Activated naive CD4-positive, alpha-beta T cell treated with anti-CD3 and anti-CD28 coated beads for 36 hours (primary cell): ENCODE data around the gene FRMD4A. TPM values are rescaled to one million over a fixed set of nuclear protein-coding genes. Genes with fewer than 3 reads are reported as not detected.
A peak's percentile ranks its signal among the peaks of the same experiment; 100 is the strongest.

Experiments used
- CTCF ChIA-PET: fragments of 350-600 bp; sonication (Branson Sonifier 250); formaldehyde crosslinking; loops from one replicate; lab custom pipeline; 2021; ENCODE audit warnings: antibody characterized with exemption; lab: Charles Lee
- DNase-seq: peaks from one replicate; pipeline ENCODE4 v3.0.0-alpha.2; 2020
- H3K27ac Mint-ChIP-seq: one replicate; pipeline ENCODE4 v1.8.0; 2021; ENCODE audit warnings: mild to moderate bottlenecking, mixed read lengths
- H3K27me3 Mint-ChIP-seq: one replicate; pipeline ENCODE4 v1.8.0; 2021; ENCODE audit warnings: low read depth, mixed read lengths
- H3K36me3 Mint-ChIP-seq: one replicate; pipeline ENCODE4 v1.8.0; 2021; ENCODE audit warnings: low read depth, mixed read lengths
- H3K4me1 Mint-ChIP-seq: one replicate; pipeline ENCODE4 v1.8.0; 2021; ENCODE audit warnings: low read depth, mixed read lengths
- H3K4me3 Mint-ChIP-seq: one replicate; pipeline ENCODE4 v1.8.0; 2021; ENCODE audit warnings: mild to moderate bottlenecking, moderate library complexity, mixed read lengths
- H3K9me3 Mint-ChIP-seq: one replicate; pipeline ENCODE4 v1.8.0; 2021; ENCODE audit warnings: mixed read lengths
- intact Hi-C: fragments of 100-400 bp; cut with micrococcal nuclease; formaldehyde crosslinking; loops from one replicate; pipeline ENCODE4 v1.15.1; 2023
- total RNA-seq, 2 experiments: library from RNA; stranded (reverse); gene quantifications; one replicate each; pipeline ENCODE4 v1.2.3, GENCODE V29; 2021

FRMD4A gene
- total RNA-seq, 2 experiments from 2014 or later, result 0.69 to 1.1 TPM

GRCh38 chr10:13944823-13945222 lies 385.9 kb downstream of the FRMD4A start:
- Mint-ChIP-seq H3K4me1 (peaks cover 20% of the 10 kb centered on the region), H3K4me3 (no peak overlapping the region), H3K27me3 (no peaks in the 10 kb centered on the region), H3K27ac (no peak overlapping the region), H3K9me3 (peaks cover 5% of the 10 kb centered on the region), H3K36me3 (no peaks in the 10 kb centered on the region)
- no peak for DNase-seq
- intact Hi-C loops, result no loop called here
- CTCF ChIA-PET, result no interaction called here

GRCh38 chr10:13943735-13944398 lies 386.9 kb downstream of the FRMD4A start:
- no peak for DNase-seq
- peaks cover 5% of the 10 kb centered on the region for H3K9me3 Mint-ChIP-seq
- no peak overlapping the region for H3K4me3 Mint-ChIP-seq
- H3K27me3 Mint-ChIP-seq, result no peaks in the 10 kb centered on the region
- H3K36me3 Mint-ChIP-seq, result no peaks in the 10 kb centered on the region
- no peak overlapping the region for H3K27ac Mint-ChIP-seq
- intact Hi-C loops, result no loop called here
- peaks cover 20% of the 10 kb centered on the region for H3K4me1 Mint-ChIP-seq
- CTCF ChIA-PET, result no interaction called here

GRCh38 chr10:13942035-13942434 lies 388.7 kb downstream of the FRMD4A start:
- H3K27ac Mint-ChIP-seq, result no peak overlapping the region
- H3K4me3 Mint-ChIP-seq, result no peak overlapping the region
- CTCF ChIA-PET, result no interaction called here
- H3K27me3 Mint-ChIP-seq, result no peaks in the 10 kb centered on the region
- H3K4me1 Mint-ChIP-seq, result peaks cover 20% of the 10 kb centered on the region
- intact Hi-C loops, result no loop called here
- H3K9me3 Mint-ChIP-seq, result peaks cover 5% of the 10 kb centered on the region
- H3K36me3 Mint-ChIP-seq, result no peaks in the 10 kb centered on the region
- DNase-seq, result peak; percentile 22

GRCh38 chr10:13939391-13939790 lies 391.3 kb downstream of the FRMD4A start:
- no peak overlapping the region for H3K4me3 Mint-ChIP-seq
- DNase-seq, result no peak
- peaks cover 20% of the 10 kb centered on the region for H3K4me1 Mint-ChIP-seq
- peaks cover 5% of the 10 kb centered on the region for H3K9me3 Mint-ChIP-seq
- intact Hi-C loops, result no loop called here
- no peak overlapping the region for H3K27ac Mint-ChIP-seq
- CTCF ChIA-PET, result no interaction called here
- peaks cover 3% of the 10 kb centered on the region for H3K27me3 Mint-ChIP-seq
- H3K36me3 Mint-ChIP-seq, result peaks cover 3% of the 10 kb centered on the region

GRCh38 chr10:13938950-13939349 lies 391.8 kb downstream of the FRMD4A start:
- H3K4me3 Mint-ChIP-seq, result no peak overlapping the region
- no peak overlapping the region for H3K27ac Mint-ChIP-seq
- peaks cover 3% of the 10 kb centered on the region for H3K27me3 Mint-ChIP-seq
- intact Hi-C loops, result no loop called here
- H3K9me3 Mint-ChIP-seq, result peaks cover 5% of the 10 kb centered on the region
- CTCF ChIA-PET, result no interaction called here
- H3K36me3 Mint-ChIP-seq, result peaks cover 3% of the 10 kb centered on the region
- DNase-seq, result no peak
- H3K4me1 Mint-ChIP-seq, result peaks cover 20% of the 10 kb centered on the region

GRCh38 chr10:13936826-13937225 lies 393.9 kb downstream of the FRMD4A start:
- peaks cover 3% of the 10 kb centered on the region for H3K36me3 Mint-ChIP-seq
- H3K27ac Mint-ChIP-seq, result no peak overlapping the region
- peaks cover 4% of the 10 kb centered on the region for H3K4me1 Mint-ChIP-seq
- intact Hi-C loops, result no loop called here
- H3K4me3 Mint-ChIP-seq, result no peak overlapping the region
- no peak for DNase-seq
- H3K9me3 Mint-ChIP-seq, result peaks cover 5% of the 10 kb centered on the region
- H3K27me3 Mint-ChIP-seq, result peaks cover 3% of the 10 kb centered on the region
- CTCF ChIA-PET, result no interaction called here

GRCh38 chr10:13930120-13930519 lies 400.6 kb downstream of the FRMD4A start:
- Mint-ChIP-seq H3K4me3 (no peak overlapping the region), H3K27ac (no peak overlapping the region)

GRCh38 chr10:13928451-13928850 lies 402.3 kb downstream of the FRMD4A start:
- H3K36me3 Mint-ChIP-seq, result no peaks in the 10 kb centered on the region
- H3K27ac Mint-ChIP-seq, result no peak overlapping the region
- intact Hi-C loops, result no loop called here
- CTCF ChIA-PET, result interaction anchor here (0.8 kb wide), 1 partner anchor 50 kb away, joined by 4 read pairs; no protein-coding TSS in a partner anchor
- no peak for DNase-seq
- H3K27me3 Mint-ChIP-seq, result no peaks in the 10 kb centered on the region
- no peaks in the 10 kb centered on the region for H3K9me3 Mint-ChIP-seq
- peaks cover 9% of the 10 kb centered on the region for H3K4me1 Mint-ChIP-seq
- no peak overlapping the region for H3K4me3 Mint-ChIP-seq

More at GRCh38 chr10:13930120-13930519, 400.6 kb downstream of the FRMD4A start:
- Mint-ChIP-seq H3K9me3 (no peaks in the 10 kb centered on the region), H3K36me3 (no peaks in the 10 kb centered on the region), H3K4me1 (peaks cover 9% of the 10 kb centered on the region), H3K27me3 (no peaks in the 10 kb centered on the region)
- intact Hi-C loops, result no loop called here
- CTCF ChIA-PET, result no interaction called here
- DNase-seq, result peak; percentile 27

- no peaks in the 10 kb centered on the region for H3K9me3 Mint-ChIP-seq
- no peaks in the 10 kb centered on the region for H3K27me3 Mint-ChIP-seq
- CTCF ChIA-PET, result no interaction called here
- H3K4me3 Mint-ChIP-seq, result no peak overlapping the region
- peaks cover 9% of the 10 kb centered on the region for H3K4me1 Mint-ChIP-seq
- no peaks in the 10 kb centered on the region for H3K36me3 Mint-ChIP-seq
- H3K27ac Mint-ChIP-seq, result no peak overlapping the region
- no peak for DNase-seq
- intact Hi-C loops, result no loop called here
Measured at GRCh38 chr10:13925971-13926780, 404.5 kb downstream of the FRMD4A start.

GRCh38 chr10:13924040-13924725 lies 406.5 kb downstream of the FRMD4A start:
- Mint-ChIP-seq H3K27me3 (no peaks in the 10 kb centered on the region), H3K9me3 (no peaks in the 10 kb centered on the region), H3K4me3 (no peak overlapping the region), H3K36me3 (no peaks in the 10 kb centered on the region), H3K4me1 (peaks cover 5% of the 10 kb centered on the region), H3K27ac (no peak overlapping the region)
- CTCF ChIA-PET, result interaction anchor here (0.6 kb wide), 2 partner anchors 122 to 250 kb away, joined by 3 read pairs; no protein-coding TSS in a partner anchor
- DNase-seq, result no peak
- intact Hi-C loops, result no loop called here

- no peak for DNase-seq
- CTCF ChIA-PET, result interaction anchor here (0.6 kb wide), 1 partner anchor 19 kb away, joined by 6 read pairs; no protein-coding TSS in a partner anchor
- Mint-ChIP-seq H3K4me1 (peaks cover 5% of the 10 kb centered on the region), H3K4me3 (no peak overlapping the region), H3K27me3 (no peaks in the 10 kb centered on the region), H3K36me3 (no peaks in the 10 kb centered on the region), H3K9me3 (no peaks in the 10 kb centered on the region), H3K27ac (no peak overlapping the region)
- intact Hi-C loops, result no loop called here
Measured at GRCh38 chr10:13922586-13922985, 408.1 kb downstream of the FRMD4A start.

- no peaks in the 10 kb centered on the region for H3K36me3 Mint-ChIP-seq
- peaks cover 5% of the 10 kb centered on the region for H3K4me1 Mint-ChIP-seq
- no peak for DNase-seq
- CTCF ChIA-PET, result interaction anchor here (0.6 kb wide), 1 partner anchor 19 kb away, joined by 6 read pairs; no protein-coding TSS in a partner anchor
- intact Hi-C loops, result no loop called here
- no peaks in the 10 kb centered on the region for H3K27me3 Mint-ChIP-seq
- no peaks in the 10 kb centered on the region for H3K9me3 Mint-ChIP-seq
- no peak overlapping the region for H3K27ac Mint-ChIP-seq
- H3K4me3 Mint-ChIP-seq, result no peak overlapping the region
Measured at GRCh38 chr10:13921941-13922340, 408.8 kb downstream of the FRMD4A start.
